Measurements from ENCODE around the gene REM2. TPM values are rescaled to one million over a fixed set of nuclear protein-coding genes. Genes with fewer than 3 reads are reported as not detected.
A peak's percentile ranks its signal among the peaks of the same experiment; 100 is the strongest.

Gene REM2
- total RNA-seq, 4 donors from 2014 or later: 0.19 to 0.83 (median 0.32) TPM

- no peaks in the 10 kb centered on the region for H3K9me3 ChIP-seq
- H3K4me1 ChIP-seq: peaks cover 20 to 51% (median 22%) of the 10 kb centered on the region in 3 donors
- 0% methylated on average over 23 to 31 of the region's 51 CpGs for whole genome bisulfite sequencing, 2 donors
- peak within 1 kb of the TSS; percentile 95 to 97 (median 96) for H3K27ac ChIP-seq
- H3K4me3 ChIP-seq: peak within 1 kb of the TSS; percentile 88 to 97 (median 92)
- peak; percentile 92 for DNase-seq
- peak in 3 of 6 experiments; percentile 5 to 19 (median 6) for TF ChIP-seq CTCF (IDR thresholded peaks at IDR 0.05)
- peak in 3 of 4 donors; percentile 68 to 86 (median 68) for TF ChIP-seq POLR2A (IDR thresholded peaks at IDR 0.05)
- peaks cover 9 to 31% (median 20%) of the 10 kb centered on the region in 3 donors for H3K36me3 ChIP-seq
- intact Hi-C loops (cut with DNase I): no loop called here
- no peaks in the 10 kb centered on the region for H3K27me3 ChIP-seq
Measured at GRCh38 chr14:22929104-22929960, 46.3 kb downstream of the REM2 start, which contains the start of gene PRMT5. TSS of gene PRMT5 (minus strand) at chr14:22929376. CDS start at chr14:22929361, 15 bp downstream.

GRCh38 chr14:22929961-22930364 lies 46.9 kb downstream of the REM2 start:
- Histone ChIP-seq H3K9me3 (no peaks in the 10 kb centered on the region), H3K4me3 (peak overlapping the region; percentile 24 to 97 (median 90)), H3K4me1 (peaks cover 20 to 51% (median 22%) of the 10 kb centered on the region in 3 donors), H3K27me3 (no peaks in the 10 kb centered on the region), H3K36me3 (peaks cover 4 to 24% (median 14%) of the 10 kb centered on the region in 3 donors), H3K27ac (peak overlapping the region; percentile 82 to 97 (median 92))
- intact Hi-C loops (cut with DNase I): loop anchor here (5.0 kb wide), 1 partner anchor 47 kb away; no protein-coding TSS in a partner anchor
- TF ChIP-seq POLR2A (IDR thresholded peaks at IDR 0.05): no peak
- TF ChIP-seq CTCF (IDR thresholded peaks at IDR 0.05): no peak
- no peak for DNase-seq
- WGBS, 2 donors: 3 to 13% methylated on average over 2 of the region's 2 CpGs

GRCh38 chr14:22932146-22932545 lies 49.1 kb downstream of the REM2 start:
- Histone ChIP-seq H3K4me1 (peaks cover 20 to 37% (median 22%) of the 10 kb centered on the region in 3 donors), H3K36me3 (peaks cover 0 to 4% (median 0%) of the 10 kb centered on the region in 3 donors), H3K27ac (no peak overlapping the region), H3K27me3 (no peaks in the 10 kb centered on the region), H3K9me3 (no peaks in the 10 kb centered on the region), H3K4me3 (no peak overlapping the region)
- 74 to 87% methylated on average over 3 of the region's 3 CpGs for WGBS, 2 donors
- intact Hi-C loops (cut with DNase I): loop anchor here (5.0 kb wide), 1 partner anchor 45 kb away; no protein-coding TSS in a partner anchor
- TF ChIP-seq POLR2A (IDR thresholded peaks at IDR 0.05) (no peak), CTCF (IDR thresholded peaks at IDR 0.05) (no peak)
- no peak for DNase-seq

- no peak overlapping the region for H3K27ac ChIP-seq
- H3K27me3 ChIP-seq: no peaks in the 10 kb centered on the region
- intact Hi-C loops (cut with DNase I): no loop called here
- no peak for TF ChIP-seq POLR2A (IDR thresholded peaks at IDR 0.05)
- TF ChIP-seq CTCF (IDR thresholded peaks at IDR 0.05): no peak
- no peak for DNase-seq
- peaks cover 4 to 15% (median 6%) of the 10 kb centered on the region in 3 donors for H3K4me1 ChIP-seq
- H3K36me3 ChIP-seq: peaks cover 0 to 11% (median 0%) of the 10 kb centered on the region in 3 donors
- H3K4me3 ChIP-seq: no peak overlapping the region
- 87 to 91% methylated on average over 1 of the region's 1 CpG for WGBS, 2 donors
- H3K9me3 ChIP-seq: no peaks in the 10 kb centered on the region
Measured at GRCh38 chr14:22935156-22935555, 52.1 kb downstream of the REM2 start.

Small RNA genes within 50 kb of the gene (small RNA-seq; reads per million reads assigned to genes)
- gene RF00019: 0 reads per million in 4 donors

Other genes starting within 250 kb of the REM2 start
- not detected for gene OR6J1, start 238.9 kb upstream of the REM2 start, total RNA-seq
- gene OXA1L, start 116.5 kb upstream of the REM2 start, total RNA-seq: 10 to 100 TPM; 52.1 to 85.8 (median 73.4) TPM
- 10 to 100 TPM in 1 of 4 donors, 1 to 10 TPM in 2, not detected in 1; 2.5 to 12.6 (median 7.8) TPM for gene SLC7A7, start 67.8 kb upstream of the REM2 start, total RNA-seq
- gene MRPL52, start 53.3 kb upstream of the REM2 start, total RNA-seq: 100 to 1,000 TPM in 1 of 4 donors, 10 to 100 TPM in 3; 32.8 to 142 (median 82.1) TPM
- 100 to 1,000 TPM in 3 of 4 donors, 10 to 100 TPM in 1; 67.9 to 127 (median 102) TPM for gene MMP14, start 46.6 kb upstream of the REM2 start, total RNA-seq
- gene LRP10, start 11.5 kb upstream of the REM2 start, total RNA-seq: 100 to 1,000 TPM; 111 to 314 (median 128) TPM
- gene RBM23, start 35.9 kb downstream of the REM2 start, total RNA-seq: 100 to 1,000 TPM in 1 of 4 donors, 10 to 100 TPM in 3; 40.0 to 101 (median 58.9) TPM
- gene PRMT5, start 46.2 kb downstream of the REM2 start, total RNA-seq: 10 to 100 TPM; 36.5 to 75.0 (median 66.1) TPM
- 10 to 100 TPM; 27.6 to 44.3 (median 33.6) TPM for gene HAUS4, start 73.9 kb downstream of the REM2 start, total RNA-seq
- 10 to 100 TPM; 31.3 to 44.3 (median 34.5) TPM for gene AJUBA, start 99.3 kb downstream of the REM2 start, total RNA-seq
- gene C14orf93, start 126.9 kb downstream of the REM2 start, total RNA-seq: 10 to 100 TPM in 2 of 4 donors, 1 to 10 TPM in 2; 3.4 to 12.7 (median 8.8) TPM
- 100 to 1,000 TPM; 140 to 185 (median 153) TPM for gene PSMB5, start 151.7 kb downstream of the REM2 start, total RNA-seq
- not detected for gene PSMB11, start 159.0 kb downstream of the REM2 start, total RNA-seq
- 1 to 10 TPM; 3.4 to 6.7 (median 4.8) TPM for gene CDH24, start 174.3 kb downstream of the REM2 start, total RNA-seq
- gene ACIN1, start 211.9 kb downstream of the REM2 start, total RNA-seq: 100 to 1,000 TPM in 1 of 4 donors, 10 to 100 TPM in 3; 51.4 to 107 (median 83.0) TPM
- gene C14orf119, start 212.3 kb downstream of the REM2 start, total RNA-seq: 10 to 100 TPM; 17.5 to 42.0 (median 31.0) TPM
- gene CIROP, start 221.8 kb downstream of the REM2 start, total RNA-seq: under 1 TPM in 1 of 4 donors, not detected in 3; 0.38 TPM
- not detected for gene CEBPE, start 236.0 kb downstream of the REM2 start, total RNA-seq

Measured in esophagus squamous epithelium (tissue), 5 donors.